ENCODE measurements around the gene EYA2.

GRCh38 chr20:47213966-47214365 lies 319.3 kb downstream of the EYA2 start:
- TF ChIP-seq, protein P1, sequence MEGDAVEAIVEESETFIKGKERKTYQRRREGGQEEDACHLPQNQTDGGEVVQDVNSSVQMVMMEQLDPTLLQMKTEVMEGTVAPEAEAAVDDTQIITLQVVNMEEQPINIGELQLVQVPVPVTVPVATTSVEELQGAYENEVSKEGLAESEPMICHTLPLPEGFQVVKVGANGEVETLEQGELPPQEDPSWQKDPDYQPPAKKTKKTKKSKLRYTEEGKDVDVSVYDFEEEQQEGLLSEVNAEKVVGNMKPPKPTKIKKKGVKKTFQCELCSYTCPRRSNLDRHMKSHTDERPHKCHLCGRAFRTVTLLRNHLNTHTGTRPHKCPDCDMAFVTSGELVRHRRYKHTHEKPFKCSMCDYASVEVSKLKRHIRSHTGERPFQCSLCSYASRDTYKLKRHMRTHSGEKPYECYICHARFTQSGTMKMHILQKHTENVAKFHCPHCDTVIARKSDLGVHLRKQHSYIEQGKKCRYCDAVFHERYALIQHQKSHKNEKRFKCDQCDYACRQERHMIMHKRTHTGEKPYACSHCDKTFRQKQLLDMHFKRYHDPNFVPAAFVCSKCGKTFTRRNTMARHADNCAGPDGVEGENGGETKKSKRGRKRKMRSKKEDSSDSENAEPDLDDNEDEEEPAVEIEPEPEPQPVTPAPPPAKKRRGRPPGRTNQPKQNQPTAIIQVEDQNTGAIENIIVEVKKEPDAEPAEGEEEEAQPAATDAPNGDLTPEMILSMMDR (IDR thresholded peaks at IDR 0.05), result no peak
- no peak for TF ChIP-seq POLR2A (IDR thresholded peaks at IDR 0.05)
